Thoracic aorta (tissue), 2 donors: ENCODE data around the gene MAP3K14. TPM values are rescaled to one million over a fixed set of nuclear protein-coding genes. Genes with fewer than 3 reads are reported as not detected.
A peak's percentile ranks its signal among the peaks of the same experiment; 100 is the strongest.
"Not testable (repeated sequence)": the region's sequence is repeated elsewhere in the genome, so short reads cannot be mapped to it uniquely, and the experiment has no call there.

Experiments used
- ATAC-seq: fragments of 150-250 bp; one replicate; pipeline ENCODE4 v1.8.0; 2017; ENCODE audit warnings: low read depth; ENCODE audit not compliant: insufficient number of reproducible peaks, low FRiP score
- DNase-seq: peaks from one replicate; pipeline ENCODE4 v3.0.0-alpha.2; 2020; ENCODE audit warnings: low spot score
- H3K27ac ChIP-seq, 2 donors: fragments of 200-600 bp; sonication (generic); 1 replicate in 1 of 2; 2 replicates in 1 of 2; pipeline ENCODE4 v1.5.1; 2016; ENCODE audit warnings: mild to moderate bottlenecking in 2 of 2, moderate library complexity in 2 of 2
- H3K27me3 ChIP-seq: fragments of 200-600 bp; sonication (generic); replicated peaks from 2 replicates; pipeline ENCODE4 v1.6.0; 2016; ENCODE audit warnings: mild to moderate bottlenecking; ENCODE audit not compliant: insufficient read depth
- H3K36me3 ChIP-seq: fragments of 200-600 bp; sonication (generic); one replicate; pipeline ENCODE4 v1.5.1; 2016
- H3K4me1 ChIP-seq, 2 donors: fragments of 200-600 bp; sonication (generic); 1 replicate in 1 of 2; 2 replicates in 1 of 2; pipeline versions ENCODE4 v1.5.1 to v1.6.0; 2016; ENCODE audit warnings: low read depth in 2 of 2, mild to moderate bottlenecking in 1 of 2; ENCODE audit not compliant: control insufficient read depth in 1 of 2
- H3K4me3 ChIP-seq: fragments of 200-600 bp; sonication (generic); 2 replicates; pipeline ENCODE4 v1.5.1; 2016; ENCODE audit warnings: mild to moderate bottlenecking
- H3K9me3 ChIP-seq: fragments of 200-600 bp; sonication (generic); 2 replicates; pipeline ENCODE4 v1.5.1; 2016
- total RNA-seq, 2 donors: library from RNA; depleted of rRNA; stranded (reverse); fragments of >200 nt; gene quantifications; one replicate each; pipeline versions ENCODE4 v1.1.0 to v1.2.3, GENCODE V29; 2016
- TF ChIP-seq, protein P1 (sequence below): fragments of 200-600 bp; sonication (generic); IDR thresholded peaks from one replicate; pipeline ENCODE4 v1.5.1; 2019; ENCODE audit warnings: antibody characterized with exemption

The MAP3K14 gene
- total RNA-seq, 2 donors from 2014 or later: 10.1 to 10.7 TPM

- Histone ChIP-seq H3K27me3 (no peaks in the 10 kb centered on the region), H3K27ac (no peak overlapping the region), H3K9me3 (no peaks in the 10 kb centered on the region), H3K36me3 (no peaks in the 10 kb centered on the region), H3K4me1 (no peaks in the 10 kb centered on the region), H3K4me3 (no peak overlapping the region)
- no peak for ATAC-seq
- DNase-seq: no peak
- TF ChIP-seq, protein P1, sequence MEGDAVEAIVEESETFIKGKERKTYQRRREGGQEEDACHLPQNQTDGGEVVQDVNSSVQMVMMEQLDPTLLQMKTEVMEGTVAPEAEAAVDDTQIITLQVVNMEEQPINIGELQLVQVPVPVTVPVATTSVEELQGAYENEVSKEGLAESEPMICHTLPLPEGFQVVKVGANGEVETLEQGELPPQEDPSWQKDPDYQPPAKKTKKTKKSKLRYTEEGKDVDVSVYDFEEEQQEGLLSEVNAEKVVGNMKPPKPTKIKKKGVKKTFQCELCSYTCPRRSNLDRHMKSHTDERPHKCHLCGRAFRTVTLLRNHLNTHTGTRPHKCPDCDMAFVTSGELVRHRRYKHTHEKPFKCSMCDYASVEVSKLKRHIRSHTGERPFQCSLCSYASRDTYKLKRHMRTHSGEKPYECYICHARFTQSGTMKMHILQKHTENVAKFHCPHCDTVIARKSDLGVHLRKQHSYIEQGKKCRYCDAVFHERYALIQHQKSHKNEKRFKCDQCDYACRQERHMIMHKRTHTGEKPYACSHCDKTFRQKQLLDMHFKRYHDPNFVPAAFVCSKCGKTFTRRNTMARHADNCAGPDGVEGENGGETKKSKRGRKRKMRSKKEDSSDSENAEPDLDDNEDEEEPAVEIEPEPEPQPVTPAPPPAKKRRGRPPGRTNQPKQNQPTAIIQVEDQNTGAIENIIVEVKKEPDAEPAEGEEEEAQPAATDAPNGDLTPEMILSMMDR: no peak
Observed at GRCh38 chr17:45253879-45254278, 62.9 kb downstream of the MAP3K14 start.

DNA sequence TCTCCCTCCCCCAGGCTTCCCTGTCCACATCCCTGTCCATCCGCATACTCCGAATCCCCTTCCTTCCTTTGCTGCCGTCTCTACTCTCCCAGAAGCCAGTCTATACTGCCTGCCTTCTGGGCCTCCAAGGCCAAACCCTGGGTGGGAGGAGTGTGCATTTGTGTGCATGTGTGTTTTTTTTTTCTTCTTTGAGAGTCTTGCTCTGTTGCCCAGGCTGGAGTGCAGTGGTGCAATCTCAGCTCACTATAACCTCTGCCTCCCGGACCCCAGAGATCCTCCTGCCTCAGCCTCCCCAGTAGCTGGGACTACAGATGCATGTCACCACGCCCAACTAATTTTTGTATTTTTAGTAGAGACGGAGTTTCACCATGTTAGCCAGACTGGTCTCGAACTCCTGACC is 63.6 kb downstream of the MAP3K14 start:
- not testable (repeated sequence) for H3K27me3 ChIP-seq, H3K4me1 ChIP-seq, H3K4me3 ChIP-seq, DNase-seq, H3K36me3 ChIP-seq, ATAC-seq, H3K27ac ChIP-seq, H3K9me3 ChIP-seq

- H3K4me1 ChIP-seq: peaks cover 4 to 12% of the 10 kb centered on the region in 2 donors
- H3K9me3 ChIP-seq: no peaks in the 10 kb centered on the region
- no peaks in the 10 kb centered on the region for H3K36me3 ChIP-seq
- TF ChIP-seq, protein P1: no peak
- no peaks in the 10 kb centered on the region for H3K27me3 ChIP-seq
- no peak overlapping the region for H3K27ac ChIP-seq
- DNase-seq: no peak
- H3K4me3 ChIP-seq: no peak overlapping the region
- ATAC-seq: no peak
Observed at GRCh38 chr17:45251931-45252330, 64.9 kb downstream of the MAP3K14 start.

GRCh38 chr17:45248132-45248957 is 68.5 kb downstream of the MAP3K14 start:
- H3K27ac ChIP-seq: no peak overlapping the region
- DNase-seq (no peak), ATAC-seq (no peak)
- peak overlapping the region; percentile 75 for H3K4me3 ChIP-seq
- no peaks in the 10 kb centered on the region for H3K9me3 ChIP-seq
- no peaks in the 10 kb centered on the region for H3K27me3 ChIP-seq
- peaks cover 11 to 20% of the 10 kb centered on the region in 2 donors for H3K4me1 ChIP-seq
- TF ChIP-seq, protein P1: no peak
- no peaks in the 10 kb centered on the region for H3K36me3 ChIP-seq

DNA sequence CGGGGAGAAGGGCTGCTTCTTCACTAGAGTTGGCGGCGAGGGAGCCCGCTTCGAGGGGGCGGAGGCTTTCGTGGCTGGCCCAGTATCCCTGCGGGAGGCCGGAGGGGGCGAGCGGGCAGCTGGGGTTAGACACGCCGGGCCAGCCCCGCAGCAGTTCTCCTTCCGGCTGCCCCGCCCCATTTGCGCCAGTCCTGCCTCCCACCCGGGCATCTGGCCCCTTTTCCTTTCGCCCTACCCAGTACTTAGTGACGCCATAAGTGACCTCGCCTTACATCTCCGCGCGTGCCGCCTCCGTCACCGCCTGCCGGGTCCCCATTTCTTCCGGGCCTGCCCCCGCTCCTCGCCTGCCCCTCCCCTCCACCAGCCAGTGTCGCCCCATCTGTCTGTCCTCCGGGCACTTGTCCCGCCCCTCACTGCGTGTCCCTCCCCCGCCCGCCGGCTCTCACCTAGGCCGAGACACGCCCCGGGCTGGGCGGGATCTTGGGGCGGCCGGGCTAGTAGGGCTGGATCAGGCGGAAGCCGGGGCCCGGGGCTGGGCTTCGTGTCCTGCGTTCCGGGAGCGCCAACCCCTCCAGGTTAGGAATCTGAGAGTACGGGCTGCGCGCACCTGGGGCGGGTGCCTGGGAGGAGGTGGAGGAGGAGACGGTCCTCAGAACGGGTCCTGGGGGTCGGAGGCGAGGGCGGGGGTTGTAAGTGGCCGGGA is 69.2 kb downstream of the MAP3K14 start:
- TF ChIP-seq, protein P1: no peak
- Histone ChIP-seq H3K9me3 (no peaks in the 10 kb centered on the region), H3K27me3 (no peaks in the 10 kb centered on the region), H3K4me3 (peak overlapping the region; percentile 75), H3K27ac (no peak overlapping the region), H3K36me3 (no peaks in the 10 kb centered on the region), H3K4me1 (peaks cover 11 to 20% of the 10 kb centered on the region in 2 donors)
- peak; percentile 47 for DNase-seq
- no peak for ATAC-seq
